GM21515 (cell line): ENCODE data around the gene SVIL.
A peak's percentile ranks its signal among the peaks of the same experiment; 100 is the strongest.
"Not testable (repeated sequence)": the region's sequence is repeated elsewhere in the genome, so short reads cannot be mapped to it uniquely, and the experiment has no call there.

Source experiments
- ATAC-seq: cut with Tn5 transposase; IDR thresholded peaks from one replicate; pipeline ENCODE4 v1.9.1; 2021; ENCODE audit not compliant: unreplicated experiment

The SVIL gene

DNA sequence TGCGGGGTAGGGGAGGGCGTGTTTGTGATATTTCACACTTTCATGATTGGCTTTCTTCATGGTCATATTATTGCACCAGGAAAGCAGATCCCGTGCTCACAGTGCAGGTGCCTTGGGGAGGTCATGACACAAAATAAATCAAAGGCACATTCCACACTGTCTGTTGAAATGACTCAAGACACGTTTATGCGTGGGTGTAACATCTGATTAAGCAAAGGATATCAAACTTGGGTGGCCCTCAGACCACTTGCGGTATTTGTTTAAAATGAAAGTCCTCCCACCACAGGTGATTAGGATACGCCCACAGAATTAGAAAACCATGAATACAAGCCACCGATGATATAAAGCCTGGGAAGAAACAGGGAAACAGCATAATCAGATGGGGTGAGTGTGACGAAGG is 51.1 kb downstream of the SVIL start:
- ATAC-seq, result no peak

DNA sequence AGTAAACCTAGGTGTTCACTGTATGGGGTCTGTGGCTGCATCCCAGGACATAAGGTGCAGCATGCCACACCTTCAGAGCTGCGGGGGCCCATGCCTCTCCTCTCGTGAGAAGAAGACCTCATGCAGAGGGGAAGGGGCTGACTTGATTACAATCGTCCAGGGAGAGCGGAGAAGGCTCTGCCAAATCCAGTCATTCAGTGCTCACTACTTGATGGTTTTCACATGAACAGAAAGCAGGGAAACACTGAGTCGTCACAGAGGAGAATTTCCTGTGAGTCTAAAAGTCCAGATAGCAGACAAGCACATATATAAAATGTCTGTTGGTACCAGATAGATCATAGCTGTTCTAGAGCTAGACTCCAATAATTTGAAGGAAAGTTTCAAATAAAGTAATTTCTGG is 52.0 kb downstream of the SVIL start:
- ATAC-seq, result not testable (repeated sequence)

DNA sequence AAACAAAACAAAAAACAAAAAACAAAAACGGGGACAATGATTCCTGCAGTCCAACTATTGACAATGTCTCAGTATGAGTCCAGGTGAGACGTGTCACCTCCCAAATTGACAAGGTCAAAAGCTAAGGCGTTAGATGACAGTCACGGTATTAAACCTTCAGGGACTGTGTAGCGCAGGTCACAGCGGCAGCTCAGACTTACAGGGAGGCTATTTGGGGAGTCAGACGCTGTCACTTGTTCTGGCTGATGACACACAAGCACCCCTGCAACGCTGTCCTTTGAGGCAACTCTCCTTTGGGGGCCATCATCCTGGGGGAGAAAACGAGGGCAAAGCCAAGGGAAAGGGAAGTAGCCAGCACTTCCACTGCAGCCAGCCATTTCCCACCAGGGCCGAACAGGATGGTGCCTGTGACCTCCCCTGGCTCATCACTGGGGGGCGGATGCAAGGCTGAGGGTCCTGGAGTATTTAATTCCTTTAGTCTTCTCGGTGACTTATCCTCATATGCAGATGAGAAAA is 55.3 kb downstream of the SVIL start:
- ATAC-seq, result no peak

DNA sequence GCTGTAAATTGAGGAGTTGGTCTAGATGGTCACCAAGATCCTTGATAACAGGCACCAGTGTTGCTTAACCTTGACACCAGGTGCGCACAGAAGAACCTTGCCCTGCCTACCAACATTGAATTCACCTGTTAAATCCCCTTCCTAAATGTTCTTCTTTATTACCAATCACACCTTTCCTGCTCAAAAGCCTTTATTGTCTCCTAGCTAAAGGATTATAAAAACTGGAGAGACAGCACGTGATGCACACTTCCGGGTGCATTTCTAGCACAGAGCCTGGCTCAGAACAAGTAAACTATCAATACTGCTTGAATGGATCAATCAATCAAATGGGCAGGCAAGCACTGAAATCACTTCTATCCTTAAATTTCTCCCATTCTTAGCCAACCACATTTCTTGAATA is 56.3 kb downstream of the SVIL start:
- ATAC-seq, result no peak

DNA sequence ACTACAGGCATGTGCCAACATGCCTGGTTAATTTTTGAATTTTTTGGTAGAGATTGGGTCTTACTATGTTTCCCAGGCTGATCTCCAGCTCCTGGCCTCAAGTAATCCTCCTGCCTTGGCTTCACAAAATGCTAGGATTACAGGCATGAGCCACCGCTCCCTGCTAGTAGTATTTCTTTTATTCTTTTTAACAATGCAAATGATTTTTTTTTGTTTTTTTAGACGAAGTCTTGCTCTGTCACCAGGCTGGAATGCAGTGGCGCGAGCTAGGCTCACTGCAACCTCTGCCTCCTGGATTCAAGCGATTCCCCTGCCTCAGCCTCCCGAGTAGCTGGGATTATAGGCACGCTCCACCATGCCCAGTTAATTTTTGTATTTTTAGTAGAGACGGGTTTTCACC is 58.1 kb downstream of the SVIL start:
- ATAC-seq, result no peak

DNA sequence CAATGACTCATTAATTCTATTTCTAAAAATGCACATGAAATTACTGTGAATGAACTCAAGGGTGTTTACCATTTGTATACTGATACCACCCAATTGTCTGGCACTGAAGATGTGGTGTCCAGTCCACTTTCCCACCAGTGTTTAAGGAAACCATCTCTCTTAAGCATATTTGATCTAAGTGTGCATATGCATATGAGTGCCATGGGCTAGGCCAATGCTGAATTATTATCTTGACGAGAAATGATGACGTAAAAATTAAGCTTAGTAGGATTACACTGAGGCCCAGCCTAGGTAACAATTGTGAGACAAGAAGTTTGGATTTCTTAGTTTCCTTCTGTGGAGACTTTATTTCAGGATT is 59.7 kb downstream of the SVIL start:
- ATAC-seq, result no peak

DNA sequence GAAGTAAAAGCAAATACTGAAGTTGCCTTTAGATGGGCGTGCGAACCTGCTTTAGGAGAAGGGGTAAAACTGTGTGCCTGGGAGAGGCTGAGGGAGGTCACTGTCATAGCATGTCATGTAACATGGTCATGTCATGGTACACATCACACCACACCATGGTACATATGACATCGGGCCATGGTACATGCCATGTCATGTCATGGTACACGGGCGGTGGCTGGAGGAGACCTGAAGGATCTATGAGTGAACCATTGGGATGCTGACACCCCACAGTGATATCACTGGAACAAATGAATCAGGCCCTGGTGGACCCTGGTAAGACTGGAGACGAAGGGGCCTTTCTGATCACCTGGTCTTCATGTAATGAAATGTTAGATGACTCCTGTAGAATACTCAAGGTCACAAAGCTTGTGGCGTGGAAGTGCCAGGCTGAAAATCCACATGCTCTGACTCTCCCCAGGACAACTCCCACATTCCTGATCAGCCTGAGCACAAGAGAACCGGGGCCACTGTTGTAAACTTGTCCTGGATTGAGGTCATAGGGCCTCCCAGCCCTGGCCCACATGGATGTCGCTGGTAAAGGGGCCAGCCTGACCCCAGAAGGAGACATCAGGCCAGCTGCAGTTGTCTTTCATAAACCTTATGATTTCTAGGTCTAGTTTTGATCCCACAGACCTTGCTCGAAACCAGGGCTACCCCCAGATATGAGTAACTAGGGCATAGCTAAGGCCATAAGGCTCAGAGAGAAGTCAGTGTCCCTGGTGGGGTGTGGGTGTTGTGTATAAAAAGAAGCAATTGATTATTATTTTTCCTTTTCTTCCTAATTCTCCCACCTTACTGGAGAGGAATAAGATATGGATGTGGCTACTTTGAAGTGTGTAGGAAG is 60.3 kb downstream of the SVIL start:
- ATAC-seq, result not testable (repeated sequence)

DNA sequence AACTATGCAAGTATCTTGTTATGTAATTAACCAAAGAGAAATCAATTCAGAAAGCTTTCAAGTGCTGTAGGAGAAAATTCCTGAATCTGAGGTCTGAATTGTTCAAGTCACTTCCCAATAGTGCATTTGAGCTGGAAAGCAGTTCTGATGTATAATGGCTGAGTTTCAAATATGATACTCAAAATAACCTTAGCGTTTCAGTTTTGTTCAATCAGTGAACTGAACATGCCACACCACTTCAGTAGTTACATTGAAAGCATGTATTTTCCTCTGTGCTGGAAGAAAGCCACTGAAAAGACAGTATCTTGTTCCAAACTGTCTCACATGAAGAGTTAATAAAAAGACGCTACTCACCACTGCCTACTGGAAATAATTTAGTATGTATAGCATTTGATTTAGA is 64.5 kb downstream of the SVIL start:
- ATAC-seq, result not testable (repeated sequence)

DNA sequence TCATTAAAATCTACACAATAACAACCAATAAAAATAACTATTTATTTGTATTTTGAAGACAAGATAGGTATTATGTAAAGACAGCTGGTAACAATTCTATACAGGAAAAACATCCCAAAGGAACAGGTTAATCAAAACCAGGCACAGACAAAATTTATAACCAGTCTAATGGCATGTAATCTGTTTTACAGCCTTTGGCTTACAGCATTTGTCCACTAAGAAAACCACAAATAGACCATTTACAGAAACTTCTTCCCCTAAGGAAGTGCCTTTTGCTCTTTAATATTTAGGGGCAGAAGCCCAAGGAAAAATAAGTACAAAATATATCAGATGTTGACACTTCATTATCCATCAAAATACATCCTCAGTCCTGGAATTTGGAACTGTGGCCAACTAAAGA is 65.0 kb downstream of the SVIL start:
- no peak for ATAC-seq

DNA sequence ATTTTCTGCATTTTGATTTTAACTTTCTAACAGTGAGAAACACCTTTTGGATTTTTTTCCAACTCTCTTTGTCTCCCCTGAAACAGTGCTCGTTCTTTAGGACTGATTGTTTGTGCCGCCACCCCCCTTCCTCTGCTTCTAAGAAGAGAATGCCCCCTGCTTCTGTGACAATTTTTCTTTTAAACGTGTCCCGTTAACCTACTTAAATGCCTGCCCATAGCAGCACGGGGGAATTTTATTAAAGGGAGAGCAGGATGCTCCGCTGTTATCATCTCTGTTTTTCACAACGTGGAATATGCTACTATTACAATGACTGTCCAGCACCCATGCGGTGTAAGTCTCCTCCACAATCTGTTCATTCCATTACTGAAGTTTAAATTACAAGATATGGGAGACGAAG is 67.8 kb downstream of the SVIL start:
- no peak for ATAC-seq

DNA sequence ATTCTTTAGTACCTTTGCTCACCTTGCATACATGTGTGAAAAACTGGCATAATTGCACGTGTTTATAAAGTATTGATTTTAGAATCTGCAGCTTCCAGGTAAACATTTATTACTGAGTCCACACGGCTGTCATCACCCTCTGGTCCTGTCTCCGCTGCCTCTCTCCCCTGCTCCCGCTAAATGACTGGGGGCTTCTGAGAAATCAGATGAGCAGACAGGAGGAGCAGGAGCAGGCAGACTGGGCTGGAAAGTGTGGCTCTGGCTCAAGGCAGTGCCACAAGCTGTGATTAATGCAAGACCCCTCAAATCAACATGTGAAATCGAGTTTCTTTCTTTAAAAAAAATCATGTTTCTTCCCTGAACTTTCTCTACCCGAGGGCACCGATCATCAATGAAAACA is 68.6 kb downstream of the SVIL start:
- ATAC-seq, result not testable (repeated sequence)

DNA sequence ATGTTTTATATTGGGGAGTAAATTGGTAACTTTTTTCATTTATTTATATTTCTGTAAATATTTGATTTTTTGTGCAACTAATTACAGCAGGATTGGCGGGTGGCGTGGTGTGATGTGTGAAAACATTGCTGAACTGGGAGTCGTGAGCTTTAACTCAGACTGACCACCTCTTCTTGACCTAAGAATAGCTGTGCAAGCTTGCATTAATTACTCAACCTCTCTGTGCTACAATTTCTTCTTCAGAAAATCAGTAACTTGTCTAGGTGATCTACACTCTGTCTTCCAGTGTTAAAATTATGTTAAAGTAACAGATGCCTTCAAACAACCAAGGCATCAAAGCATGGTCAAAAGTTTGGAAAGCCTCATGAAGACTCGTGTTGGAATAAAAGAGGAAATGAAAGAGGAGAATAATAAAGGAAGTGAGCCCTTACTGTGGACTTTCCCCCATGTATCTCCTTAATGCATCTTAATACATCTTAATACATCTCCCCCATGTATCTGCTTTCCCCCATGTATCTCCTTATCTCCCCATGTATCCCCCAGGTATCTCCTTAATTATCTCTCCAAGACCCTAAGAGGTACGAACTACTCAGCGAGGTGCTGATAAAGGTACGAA is 71.2 kb downstream of the SVIL start:
- ATAC-seq, result no peak

DNA sequence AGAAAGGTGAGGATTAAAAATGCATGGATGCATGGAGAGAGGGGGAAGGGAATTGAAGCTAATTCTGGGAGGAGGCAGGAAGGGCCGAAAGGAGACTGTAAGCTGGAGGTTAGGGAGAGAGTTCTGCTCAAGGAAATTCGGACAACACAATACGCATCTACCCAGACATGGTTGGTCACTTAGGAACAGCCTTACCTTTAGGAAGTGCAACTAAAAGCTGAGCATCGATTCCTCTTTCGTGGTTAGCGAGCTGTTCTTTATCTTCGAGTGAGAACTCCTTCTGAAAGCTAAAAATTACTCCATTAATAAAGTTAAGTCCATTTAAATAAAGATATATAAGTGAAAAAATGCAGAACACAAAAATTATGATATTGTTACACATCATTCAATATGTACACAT is 71.8 kb downstream of the SVIL start:
- peak; percentile 87 for ATAC-seq

DNA sequence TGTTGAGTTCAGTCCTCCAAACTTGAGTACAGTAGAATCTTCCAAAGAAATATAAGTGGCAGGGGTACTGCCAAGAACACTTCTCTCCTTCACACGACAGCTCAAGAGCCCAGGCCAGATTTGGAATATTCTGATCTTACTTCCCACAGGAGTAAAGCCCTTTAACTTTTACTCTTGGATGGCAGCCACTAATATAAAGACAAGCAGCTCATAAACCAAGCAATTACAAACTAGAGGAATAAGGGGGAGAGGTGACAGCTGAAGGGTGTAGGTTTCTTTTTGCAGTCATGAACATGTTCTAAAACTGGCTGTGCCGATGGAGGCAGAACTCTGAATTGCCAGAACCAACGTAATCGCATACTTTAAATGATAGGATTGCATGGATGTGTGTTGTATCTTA is 74.8 kb downstream of the SVIL start:
- no peak for ATAC-seq

DNA sequence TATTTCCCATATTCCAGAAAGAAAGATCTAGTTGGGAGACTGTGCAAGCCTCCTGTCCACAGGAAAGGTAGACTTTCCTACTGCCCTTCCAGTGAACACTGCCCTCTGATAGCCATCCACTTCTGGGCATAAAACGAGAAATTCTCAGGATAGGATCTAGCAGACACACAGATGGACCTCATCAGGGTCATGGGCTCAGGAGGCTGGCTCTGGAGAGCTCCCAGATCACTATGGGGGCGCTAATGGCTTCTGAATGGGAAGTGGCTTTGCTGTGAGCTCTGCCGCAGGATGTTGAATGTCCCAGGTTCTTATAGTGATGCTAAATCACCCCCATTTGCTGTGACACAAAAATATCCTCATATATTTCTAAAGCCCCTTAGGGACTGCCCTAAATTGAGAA is 77.1 kb downstream of the SVIL start:
- no peak for ATAC-seq

DNA sequence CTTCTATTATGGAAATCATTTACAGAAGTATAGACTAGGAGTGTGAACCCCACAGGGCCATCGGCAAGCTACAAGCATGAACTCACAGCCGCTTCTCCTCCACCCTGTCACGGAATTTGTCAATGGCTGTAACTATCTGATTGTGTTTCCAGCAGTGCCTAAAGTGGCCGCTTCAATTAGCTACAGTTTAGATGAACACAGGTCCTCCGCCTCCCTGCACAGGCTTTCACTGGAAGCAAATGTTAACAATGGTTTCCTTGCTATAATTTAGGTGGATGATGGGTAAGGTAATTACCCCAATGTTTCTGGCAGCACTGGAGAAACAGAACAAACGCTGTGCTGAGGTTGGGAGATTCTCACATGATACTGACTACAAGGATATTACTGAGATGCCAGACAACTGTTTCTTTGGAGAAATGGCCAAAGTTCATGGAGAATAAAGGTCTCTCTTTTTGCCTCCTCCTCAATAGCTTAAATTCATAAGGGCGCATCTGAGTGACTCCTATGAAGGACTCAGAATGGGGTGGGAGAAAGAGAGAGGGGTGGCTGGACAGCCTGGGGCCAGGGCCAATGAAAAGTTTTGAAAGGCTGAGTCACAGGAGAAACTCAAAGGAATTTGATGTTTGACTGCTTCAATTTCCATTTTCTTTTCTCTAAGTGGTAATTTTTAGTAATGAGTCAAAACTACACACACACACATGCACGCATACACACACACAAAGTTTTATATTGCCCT is 78.9 kb downstream of the SVIL start:
- ATAC-seq, result no peak

DNA sequence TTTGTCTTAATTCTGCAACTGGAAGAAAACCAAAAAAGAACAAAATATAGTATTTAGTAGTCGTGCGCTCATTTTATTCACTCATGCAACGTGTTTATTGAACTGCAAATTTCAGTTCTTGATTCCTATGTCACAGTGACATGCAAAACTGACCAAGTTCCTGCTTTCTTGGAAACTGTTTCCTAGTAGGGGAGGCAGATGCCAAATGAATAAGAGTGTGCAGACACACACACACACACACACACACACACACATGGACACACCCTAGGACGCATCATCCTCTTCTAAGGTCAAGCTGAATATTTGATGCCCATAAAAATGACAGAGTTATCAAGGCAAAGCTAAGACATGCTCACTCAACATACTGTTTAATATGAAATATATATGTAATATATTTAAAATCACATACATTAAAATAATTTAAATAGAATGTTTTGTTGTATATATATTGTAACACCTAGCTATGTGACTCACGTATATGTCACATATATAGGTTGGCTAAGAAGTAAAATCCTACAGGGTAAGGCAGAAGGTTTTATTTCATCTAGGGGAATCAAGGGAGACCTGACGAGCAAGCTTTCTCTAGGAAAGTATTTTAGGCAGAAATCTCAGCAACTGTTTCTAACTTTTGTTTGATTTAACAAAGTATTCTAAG is 79.6 kb downstream of the SVIL start:
- no peak for ATAC-seq

DNA sequence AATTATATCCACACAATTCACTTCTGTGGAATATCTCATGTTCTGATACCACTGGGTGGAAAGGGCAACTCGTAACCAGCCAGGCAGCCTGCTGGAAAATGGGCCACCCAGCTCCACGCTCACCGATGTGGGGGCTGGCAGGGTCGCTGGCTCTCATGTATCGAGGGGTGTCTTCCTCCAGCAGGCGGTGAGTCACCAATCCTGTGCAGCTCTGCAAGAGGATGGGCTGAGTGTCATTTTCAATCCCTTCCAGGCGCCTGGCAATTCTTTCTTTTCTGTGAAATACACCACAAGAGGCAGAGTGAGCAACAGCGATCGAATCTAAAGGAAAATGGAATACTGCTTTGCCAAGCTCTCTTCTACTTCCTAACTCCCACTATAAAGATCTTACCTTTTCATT is 80.1 kb downstream of the SVIL start:
- no peak for ATAC-seq

DNA sequence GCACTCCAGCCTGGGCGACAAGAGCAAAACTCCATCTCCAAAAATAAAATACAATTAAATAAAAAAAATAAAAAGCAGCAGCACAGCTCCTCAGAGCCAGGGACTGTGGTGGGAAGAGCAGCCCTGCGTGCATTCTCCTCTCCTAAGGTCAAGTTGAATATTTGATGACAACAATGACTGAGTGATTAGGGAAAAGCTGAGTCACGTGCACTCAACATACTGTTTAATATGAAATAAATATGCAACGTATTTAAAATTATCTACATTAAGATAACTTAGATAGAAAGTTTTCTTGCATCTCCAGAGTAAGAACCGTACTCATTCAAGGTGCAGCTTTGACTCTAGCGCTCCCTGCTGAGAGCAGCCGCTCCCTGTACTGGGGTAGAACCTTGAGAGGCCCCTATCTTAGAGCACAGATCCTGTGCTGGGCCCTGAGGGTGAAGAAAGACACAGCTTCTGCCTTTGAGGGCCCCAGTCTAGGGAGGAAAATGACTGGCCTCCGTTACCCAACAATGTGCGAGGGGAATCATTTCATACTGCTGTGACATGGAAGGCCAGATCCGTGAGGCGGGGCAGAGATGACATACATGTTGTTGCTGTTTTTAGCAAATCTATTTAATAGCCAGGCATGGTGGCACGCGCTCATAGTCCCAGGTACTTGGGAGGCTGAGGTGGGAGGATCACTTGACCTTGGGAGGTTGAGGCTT is 81.1 kb downstream of the SVIL start:
- ATAC-seq, result no peak

DNA sequence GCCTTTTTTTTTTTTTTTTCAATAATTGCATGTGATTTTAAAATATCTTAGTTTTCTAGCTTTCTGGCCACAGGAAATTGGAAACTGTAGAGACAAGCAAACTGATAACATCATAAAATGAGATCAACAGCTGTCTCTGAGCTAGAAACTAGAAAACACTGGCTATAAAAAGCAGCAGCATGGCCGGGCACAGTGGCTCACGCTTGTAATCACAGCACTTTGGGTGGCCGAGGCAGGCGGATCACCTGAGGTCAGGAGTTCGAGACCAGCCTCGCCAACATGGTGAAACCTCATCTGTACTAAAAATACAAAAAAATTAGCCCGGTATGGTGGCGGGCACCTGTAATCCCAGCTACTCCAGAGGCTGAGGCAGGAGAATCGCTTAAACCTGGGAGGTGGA is 81.7 kb downstream of the SVIL start:
- not testable (repeated sequence) for ATAC-seq

DNA sequence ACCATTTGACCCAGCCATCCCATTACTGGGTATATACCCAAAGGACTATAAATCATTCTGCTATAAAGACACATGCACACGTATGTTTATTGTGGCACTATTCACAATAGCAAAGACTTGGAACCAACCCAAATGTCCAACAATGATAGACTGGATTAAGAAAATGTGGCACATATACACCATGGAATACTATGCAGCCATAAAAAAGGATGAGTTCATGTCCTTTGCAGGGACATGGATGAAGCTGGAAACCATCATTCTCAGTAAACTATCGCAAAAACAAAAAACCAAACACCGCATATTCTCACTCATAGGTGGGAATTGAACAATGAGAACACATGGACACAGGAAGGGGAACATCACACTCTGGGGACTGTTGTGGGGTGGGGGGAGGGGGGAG is 85.3 kb downstream of the SVIL start:
- ATAC-seq, result not testable (repeated sequence)
